HepG2 (cell line): Measurements from ENCODE around the gene HDAC3. TPM values are rescaled to one million over a fixed set of nuclear protein-coding genes. Genes with fewer than 3 reads are reported as not detected.

Experiments used
- AGO2 ChIP-seq: fragments of 200-400 bp; formaldehyde crosslinking; optimal IDR thresholded peaks from 2 replicates; pipeline ENCODE3; 2017; ENCODE audit warnings: mild to moderate bottlenecking, low read depth, low read length, moderate library complexity
- HNF4G ChIP-seq, 2 experiments: sonication (generic) in 1 of 2; formaldehyde crosslinking in 1 of 2; IDR thresholded peaks; 2 replicates each; pipeline versions ENCODE4 v1.4.0 to v1.6.1; 2011 to 2020; ENCODE audit warnings: borderline replicate concordance in 2 of 2, low read depth in 2 of 2, mild to moderate bottlenecking in 2 of 2, low read length in 1 of 2, missing genetic modification reagents in 1 of 2, moderate library complexity in 1 of 2
- IRF1 ChIP-seq: sonication (generic); formaldehyde crosslinking; IDR thresholded peaks from 2 replicates; pipeline ENCODE4 v1.4.0; 2020; ENCODE audit warnings: low read depth, mild to moderate bottlenecking, missing genetic modification reagents
- KMT2A ChIP-seq: sonication (generic); formaldehyde crosslinking; IDR thresholded peaks from 2 replicates; pipeline ENCODE4 v1.4.0; 2020; ENCODE audit warnings: missing genetic modification reagents
- MYPOP ChIP-seq: sonication (generic); formaldehyde crosslinking; IDR thresholded peaks from 2 replicates; pipeline ENCODE4 v1.8.1; 2023; ENCODE audit warnings: mild to moderate bottlenecking, moderate library complexity, missing genetic modification reagents
- NFE2L1 ChIP-seq: sonication (generic); formaldehyde crosslinking; IDR thresholded peaks from 2 replicates; pipeline ENCODE4 v1.4.0; 2020; ENCODE audit warnings: missing genetic modification reagents, mild to moderate bottlenecking, borderline replicate concordance
- RELA ChIP-seq: sonication (generic); formaldehyde crosslinking; IDR thresholded peaks from 2 replicates; pipeline ENCODE4 v1.4.0; 2020; ENCODE audit warnings: missing genetic modification reagents
- RFXANK ChIP-seq: IDR thresholded peaks from 2 replicates; pipeline ENCODE4 v1.6.1; 2016
- SIN3A ChIP-seq: IDR thresholded peaks from 2 replicates; pipeline ENCODE4 v1.6.1; 2011; ENCODE audit warnings: low read depth, mild to moderate bottlenecking, control low read depth, low read length, borderline replicate concordance
- SMARCC2 ChIP-seq: fragments of 450-650 bp; IDR thresholded peaks from 2 replicates; pipeline ENCODE4 v1.6.1; 2017; ENCODE audit warnings: antibody characterized with exemption, mild to moderate bottlenecking
- SMYD3 ChIP-seq: sonication (generic); formaldehyde crosslinking; IDR thresholded peaks from 2 replicates; pipeline ENCODE4 v1.8.1; 2023; ENCODE audit warnings: mild to moderate bottlenecking, missing genetic modification reagents
- SNAI1 ChIP-seq: sonication (generic); formaldehyde crosslinking; IDR thresholded peaks from 2 replicates; pipeline ENCODE4 v1.5.0; 2020; ENCODE audit warnings: mild to moderate bottlenecking, missing genetic modification reagents, borderline replicate concordance
- TAF1 ChIP-seq: sonication (generic); formaldehyde crosslinking; IDR thresholded peaks from 2 replicates; pipeline ENCODE4 v1.4.0; 2020; ENCODE audit warnings: missing genetic modification reagents
- ZBTB37 ChIP-seq: sonication (generic); formaldehyde crosslinking; IDR thresholded peaks from 2 replicates; pipeline ENCODE4 v1.4.0; 2020; ENCODE audit warnings: mild to moderate bottlenecking, missing genetic modification reagents
- ZNF562 ChIP-seq: sonication (generic); formaldehyde crosslinking; IDR thresholded peaks from 2 replicates; pipeline ENCODE4 v1.8.0; 2022; ENCODE audit warnings: missing genetic modification reagents, borderline replicate concordance
- ZNF570 ChIP-seq: sonication (generic); formaldehyde crosslinking; IDR thresholded peaks from 2 replicates; pipeline ENCODE4 v1.4.0; 2020; ENCODE audit warnings: mild to moderate bottlenecking, missing genetic modification reagents, borderline replicate concordance
- ZNF652 ChIP-seq: IDR thresholded peaks from 2 replicates; pipeline ENCODE4 v1.6.1; 2016; ENCODE audit warnings: low read depth, borderline replicate concordance
- ZNF75D ChIP-seq: sonication (generic); formaldehyde crosslinking; IDR thresholded peaks from 2 replicates; pipeline ENCODE4 v1.8.1; 2023; ENCODE audit warnings: missing genetic modification reagents, mild to moderate bottlenecking, borderline replicate concordance
- ZNF878 ChIP-seq: sonication (generic); formaldehyde crosslinking; IDR thresholded peaks from 2 replicates; pipeline ENCODE4 v1.8.1; 2023; ENCODE audit warnings: mild to moderate bottlenecking, missing genetic modification reagents, moderate library complexity
- polyA plus RNA-seq, 8 experiments: library from polyadenylated mRNA; depleted of rRNA in 3 of 8; stranded (reverse) in 7 of 8; unstranded in 1 of 8; fragments of >200 nt; fragmentation: Illumina TruSeq in 4 of 8; extraction: Trizol in 4 of 8; gene quantifications; 2 replicates each; pipeline versions ENCODE4 v1.2.1 to v1.2.3, GENCODE V29; 2011 to 2016; ENCODE audit warnings: low read depth in 4 of 8, missing spikeins in 1 of 8, mixed read lengths in 1 of 8; ENCODE audit not compliant: insufficient read depth in 1 of 8
- total RNA-seq, 5 experiments: library from RNA; depleted of rRNA; stranded (reverse); fragments of >200 nt; fragmentation: Illumina TruSeq; extraction: Trizol; gene quantifications; 2 replicates each; pipeline ENCODE4 v1.2.3, GENCODE V29; 2016; ENCODE audit warnings: low read depth in 1 of 5
- TF ChIP-seq, protein P1 (sequence below), 2 experiments: IDR thresholded peaks; 2 replicates each; pipeline ENCODE4 v1.6.1; 2011 to 2012; ENCODE audit warnings: low read length in 2 of 2, borderline replicate concordance in 1 of 2, low read depth in 1 of 2, mild to moderate bottlenecking in 1 of 2, moderate library complexity in 1 of 2
- TF ChIP-seq, protein P2 (sequence below): sonication (generic); formaldehyde crosslinking; IDR thresholded peaks from 2 replicates; pipeline ENCODE4 v1.5.1; 2020; ENCODE audit warnings: missing genetic modification reagents, mild to moderate bottlenecking, borderline replicate concordance

The HDAC3 gene
- total and polyA plus RNA-seq, 2 of the 13 experiments (the other 11 are each of a cell fraction or from before 2014, with no cell fraction given): 84.0 to 94.1 TPM

- TF ChIP-seq, protein P1, sequence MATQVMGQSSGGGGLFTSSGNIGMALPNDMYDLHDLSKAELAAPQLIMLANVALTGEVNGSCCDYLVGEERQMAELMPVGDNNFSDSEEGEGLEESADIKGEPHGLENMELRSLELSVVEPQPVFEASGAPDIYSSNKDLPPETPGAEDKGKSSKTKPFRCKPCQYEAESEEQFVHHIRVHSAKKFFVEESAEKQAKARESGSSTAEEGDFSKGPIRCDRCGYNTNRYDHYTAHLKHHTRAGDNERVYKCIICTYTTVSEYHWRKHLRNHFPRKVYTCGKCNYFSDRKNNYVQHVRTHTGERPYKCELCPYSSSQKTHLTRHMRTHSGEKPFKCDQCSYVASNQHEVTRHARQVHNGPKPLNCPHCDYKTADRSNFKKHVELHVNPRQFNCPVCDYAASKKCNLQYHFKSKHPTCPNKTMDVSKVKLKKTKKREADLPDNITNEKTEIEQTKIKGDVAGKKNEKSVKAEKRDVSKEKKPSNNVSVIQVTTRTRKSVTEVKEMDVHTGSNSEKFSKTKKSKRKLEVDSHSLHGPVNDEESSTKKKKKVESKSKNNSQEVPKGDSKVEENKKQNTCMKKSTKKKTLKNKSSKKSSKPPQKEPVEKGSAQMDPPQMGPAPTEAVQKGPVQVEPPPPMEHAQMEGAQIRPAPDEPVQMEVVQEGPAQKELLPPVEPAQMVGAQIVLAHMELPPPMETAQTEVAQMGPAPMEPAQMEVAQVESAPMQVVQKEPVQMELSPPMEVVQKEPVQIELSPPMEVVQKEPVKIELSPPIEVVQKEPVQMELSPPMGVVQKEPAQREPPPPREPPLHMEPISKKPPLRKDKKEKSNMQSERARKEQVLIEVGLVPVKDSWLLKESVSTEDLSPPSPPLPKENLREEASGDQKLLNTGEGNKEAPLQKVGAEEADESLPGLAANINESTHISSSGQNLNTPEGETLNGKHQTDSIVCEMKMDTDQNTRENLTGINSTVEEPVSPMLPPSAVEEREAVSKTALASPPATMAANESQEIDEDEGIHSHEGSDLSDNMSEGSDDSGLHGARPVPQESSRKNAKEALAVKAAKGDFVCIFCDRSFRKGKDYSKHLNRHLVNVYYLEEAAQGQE (IDR thresholded peaks at IDR 0.05; ENCODE audit: borderline replicate concordance in 1 of 2, low read depth in 1 of 2, low read length in 2 of 2): no peak
- TF ChIP-seq SNAI1 (CRISPR knock-in tag) (no peak), SMYD3 (CRISPR knock-in tag) (no peak), ZNF878 (no peak), SIN3A (no peak), SMARCC2 (no peak), TAF1 (CRISPR knock-in tag) (no peak), RELA (CRISPR knock-in tag) (no peak), KMT2A (CRISPR knock-in tag) (no peak), ZNF562 (no peak), NFE2L1 (CRISPR knock-in tag) (no peak), ZNF75D (no peak), IRF1 (CRISPR knock-in tag) (no peak), RFXANK (CRISPR knock-in tag) (no peak), ZBTB37 (CRISPR knock-in tag) (peak; percentile 84; the same call in 1 of the 2 replicates), ZNF652 (CRISPR knock-in tag) (no peak), AGO2 (no peak), MYPOP (CRISPR knock-in tag) (no peak), ZNF570 (no peak), HNF4G (IDR thresholded peaks at IDR 0.05; ENCODE audit: borderline replicate concordance, low read depth, low read length) (peak; percentile 81), HNF4G (CRISPR knock-in tag; IDR thresholded peaks at IDR 0.05; ENCODE audit: borderline replicate concordance, low read depth) (peak; percentile 68; the same call in 1 of the 2 replicates)
- TF ChIP-seq, protein P2, sequence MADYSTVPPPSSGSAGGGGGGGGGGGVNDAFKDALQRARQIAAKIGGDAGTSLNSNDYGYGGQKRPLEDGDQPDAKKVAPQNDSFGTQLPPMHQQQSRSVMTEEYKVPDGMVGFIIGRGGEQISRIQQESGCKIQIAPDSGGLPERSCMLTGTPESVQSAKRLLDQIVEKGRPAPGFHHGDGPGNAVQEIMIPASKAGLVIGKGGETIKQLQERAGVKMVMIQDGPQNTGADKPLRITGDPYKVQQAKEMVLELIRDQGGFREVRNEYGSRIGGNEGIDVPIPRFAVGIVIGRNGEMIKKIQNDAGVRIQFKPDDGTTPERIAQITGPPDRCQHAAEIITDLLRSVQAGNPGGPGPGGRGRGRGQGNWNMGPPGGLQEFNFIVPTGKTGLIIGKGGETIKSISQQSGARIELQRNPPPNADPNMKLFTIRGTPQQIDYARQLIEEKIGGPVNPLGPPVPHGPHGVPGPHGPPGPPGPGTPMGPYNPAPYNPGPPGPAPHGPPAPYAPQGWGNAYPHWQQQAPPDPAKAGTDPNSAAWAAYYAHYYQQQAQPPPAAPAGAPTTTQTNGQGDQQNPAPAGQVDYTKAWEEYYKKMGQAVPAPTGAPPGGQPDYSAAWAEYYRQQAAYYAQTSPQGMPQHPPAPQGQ (CRISPR knock-in tag): no peak
Measured at GRCh38 chr5:141590127-141590526, 46.5 kb downstream of the HDAC3 start (continued).
